HG02981 (cell line): ENCODE measurements around the gene AGBL4.

Experiments
- ATAC-seq: cut with Tn5 transposase; IDR thresholded peaks from one replicate; pipeline ENCODE4 v1.9.1; 2021; ENCODE audit warnings: mild to moderate bottlenecking, moderate library complexity; ENCODE audit not compliant: unreplicated experiment

The AGBL4 gene

DNA sequence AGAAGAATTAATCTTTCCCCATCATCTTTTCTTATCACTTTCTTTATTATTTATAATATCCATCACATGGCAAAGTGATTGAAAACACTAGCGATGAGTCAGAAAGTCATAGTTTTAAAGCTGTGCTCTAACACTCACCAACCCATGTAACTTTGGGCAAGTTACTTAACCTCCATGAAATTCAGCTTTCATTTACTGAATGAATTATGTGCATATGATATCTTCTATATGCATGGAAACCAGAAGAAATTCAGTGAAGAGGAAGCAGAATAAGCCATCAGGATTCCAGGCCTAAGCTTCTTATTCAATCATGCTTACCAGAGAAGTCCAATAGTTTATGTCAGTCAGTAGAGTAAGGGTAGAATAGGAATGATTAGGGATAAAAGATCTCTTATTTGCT lies 300.1 kb downstream of the AGBL4 start:
- no peak for ATAC-seq

DNA sequence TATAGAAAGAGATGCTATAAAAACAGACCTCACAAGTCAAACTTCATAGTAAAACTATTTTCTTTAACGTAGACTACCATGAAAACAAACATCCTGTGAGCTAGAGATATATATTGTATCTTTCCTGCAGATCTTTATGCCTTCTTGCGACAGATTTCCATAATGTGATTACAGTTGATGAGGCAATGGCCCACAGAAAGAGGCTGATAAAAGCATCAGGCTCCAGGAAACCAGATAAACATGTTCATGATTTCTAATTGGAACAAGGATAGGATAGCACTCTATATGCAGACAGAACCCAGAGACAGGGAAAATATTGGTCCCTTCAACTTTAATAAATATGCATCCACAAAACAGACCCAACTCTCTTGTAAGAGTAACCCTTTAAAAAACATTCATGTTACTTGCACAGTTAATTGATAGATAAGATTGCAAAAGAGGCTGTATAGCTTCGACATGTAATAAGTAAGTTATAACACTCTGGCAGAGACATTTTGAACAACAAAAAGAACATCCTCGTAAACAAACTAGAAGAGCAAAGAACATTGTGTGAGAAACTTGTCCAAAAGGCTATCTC lies 329.4 kb downstream of the AGBL4 start:
- no peak for ATAC-seq

DNA sequence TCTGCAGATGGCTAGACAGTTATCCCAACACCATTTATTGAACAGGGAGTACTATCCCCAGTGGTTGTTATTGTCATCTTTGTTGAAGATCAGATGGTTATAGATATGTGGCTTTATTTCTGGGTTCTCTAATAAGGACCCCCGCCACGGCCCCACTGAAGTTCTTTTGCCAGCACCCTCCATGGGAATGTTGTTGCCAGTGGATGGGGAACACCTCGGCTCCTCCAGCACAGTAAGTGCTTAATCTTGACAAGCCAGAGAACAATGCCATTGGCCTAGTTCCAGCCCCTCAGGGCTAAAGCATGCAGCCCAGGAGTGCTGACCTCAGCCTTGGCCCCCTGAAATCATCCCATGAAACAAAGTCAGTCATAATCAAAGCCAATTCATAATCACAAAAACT lies 337.6 kb downstream of the AGBL4 start:
- no peak for ATAC-seq

DNA sequence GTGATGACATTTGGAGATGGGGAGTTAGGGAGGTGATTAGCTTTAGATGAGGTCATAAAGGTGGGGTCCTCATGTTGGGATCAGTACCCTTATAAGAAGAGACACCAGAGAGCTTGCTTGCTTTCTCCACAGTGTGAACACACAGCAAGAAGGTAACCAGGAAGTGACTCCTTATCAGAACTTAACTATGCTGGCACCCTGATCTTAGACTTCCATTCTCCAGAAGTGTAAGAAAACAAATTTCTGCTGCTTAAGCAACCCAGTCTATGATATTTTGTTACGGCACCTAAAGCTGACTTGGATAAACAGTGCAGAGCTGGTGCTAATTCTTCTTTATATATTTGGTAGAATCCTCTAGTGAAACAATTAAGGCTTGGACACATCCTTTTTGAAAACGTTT lies 346.0 kb downstream of the AGBL4 start:
- no peak for ATAC-seq

DNA sequence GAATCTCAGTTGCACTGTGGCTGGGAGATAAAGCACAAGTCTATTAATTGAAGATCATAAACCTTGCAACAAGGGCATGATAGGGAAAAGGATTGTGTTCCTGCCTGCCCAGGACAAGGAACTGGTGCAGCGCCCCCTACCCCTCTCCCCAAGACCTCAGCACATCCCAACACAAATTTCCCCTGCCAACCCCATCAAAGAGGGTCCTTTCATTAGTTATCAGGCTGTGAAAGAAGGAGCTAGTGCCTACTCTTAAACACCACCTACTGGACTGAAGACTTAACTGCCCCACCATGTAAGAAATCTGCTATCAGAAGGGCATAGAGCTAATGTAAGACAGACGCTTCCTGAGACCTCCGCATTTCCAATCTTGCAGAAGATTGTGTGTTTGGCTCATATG lies 372.6 kb downstream of the AGBL4 start:
- no peak for ATAC-seq

DNA sequence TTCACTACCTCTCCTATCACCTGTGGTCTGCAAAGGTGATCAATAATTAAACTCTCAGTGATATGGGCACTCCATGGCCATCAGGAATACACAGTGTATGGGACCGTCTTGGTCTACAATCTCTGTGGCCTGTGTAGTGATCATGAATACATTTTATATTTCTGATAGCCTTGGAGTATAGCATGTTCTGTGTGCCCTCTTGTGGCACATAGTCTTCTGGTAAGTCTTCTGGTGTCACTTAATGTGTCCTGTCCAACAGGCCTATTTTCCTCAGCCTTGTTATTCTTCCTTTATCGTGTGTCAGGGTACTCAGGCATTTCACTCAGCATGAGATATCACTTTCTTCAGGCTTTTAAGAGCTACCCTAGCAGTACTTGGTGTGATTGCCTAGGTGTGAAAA lies 393.6 kb downstream of the AGBL4 start:
- no peak for ATAC-seq

DNA sequence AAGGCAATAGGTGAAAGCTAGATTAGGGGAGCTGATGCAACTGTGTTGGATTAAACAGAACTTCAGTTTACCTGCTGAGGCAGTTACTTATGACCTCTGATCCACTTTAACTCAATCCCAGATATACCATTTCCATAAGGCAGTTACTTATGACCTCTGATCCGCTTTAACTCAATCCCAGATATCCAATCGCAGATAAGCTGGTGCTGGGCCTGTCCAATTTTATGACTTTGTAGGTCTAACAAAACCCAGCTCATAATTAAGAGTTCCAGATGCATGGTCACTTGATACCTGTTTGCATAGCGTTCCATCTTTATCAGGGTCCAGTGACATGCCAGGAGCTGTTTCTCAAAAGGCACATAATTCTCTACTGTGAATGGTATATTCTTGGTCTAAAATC lies 396.0 kb downstream of the AGBL4 start:
- no peak for ATAC-seq

DNA sequence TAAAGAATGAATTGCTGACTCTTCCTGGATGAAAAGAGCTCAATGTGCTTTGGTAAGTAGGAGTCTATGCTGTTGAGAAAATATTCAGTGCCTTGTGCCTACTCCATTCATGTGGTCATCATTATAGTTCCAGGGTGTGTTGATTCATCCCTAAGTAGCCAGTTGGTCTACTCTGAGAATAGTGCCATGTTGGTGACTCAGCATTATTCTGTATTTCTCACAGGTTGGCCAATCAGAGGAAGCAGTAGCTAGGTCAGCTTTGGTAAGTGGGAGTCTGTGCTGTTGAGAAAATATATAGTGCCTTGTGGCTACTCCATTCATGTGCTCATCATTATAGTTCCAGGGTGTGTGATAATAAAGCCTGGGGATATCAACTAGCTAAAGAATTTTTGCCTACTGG lies 397.3 kb downstream of the AGBL4 start:
- no peak for ATAC-seq

DNA sequence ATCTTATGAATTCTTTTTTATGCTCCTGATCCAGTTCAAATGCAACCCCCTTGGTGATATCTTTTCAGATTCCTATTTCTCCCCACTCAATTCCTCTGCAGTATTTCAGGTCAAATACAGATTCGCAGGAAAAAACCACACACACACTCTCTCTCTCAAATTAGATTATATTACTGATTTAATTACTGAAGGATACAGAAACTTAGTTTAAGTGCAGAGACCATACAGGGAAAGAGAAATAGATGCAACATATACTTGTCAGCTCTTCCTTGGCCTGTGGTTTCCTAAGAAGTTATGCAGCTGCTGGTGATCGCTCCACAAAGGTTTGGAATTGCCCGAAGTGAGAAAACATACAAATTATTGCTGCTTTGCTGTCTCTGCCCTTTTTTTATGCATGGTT lies 400.9 kb downstream of the AGBL4 start:
- ATAC-seq, result no peak

DNA sequence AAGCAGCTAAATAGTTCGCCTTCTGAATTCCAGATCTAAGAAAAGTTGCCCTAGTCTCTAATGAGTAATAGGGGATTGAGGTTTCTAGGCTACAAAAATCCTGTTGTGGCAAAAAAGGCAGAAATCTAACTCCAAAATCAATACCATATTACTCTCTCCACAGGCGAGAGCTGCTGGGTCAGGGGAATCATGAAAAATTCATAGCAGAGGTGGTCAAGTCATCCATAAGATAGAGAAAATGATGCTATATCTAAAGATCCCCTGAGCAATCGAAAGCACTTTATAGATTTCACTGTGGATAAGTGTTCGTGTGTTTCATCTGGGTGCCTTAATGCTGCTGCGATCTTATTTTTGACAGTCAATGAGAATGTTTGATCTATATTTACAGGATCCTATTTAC lies 417.7 kb downstream of the AGBL4 start:
- ATAC-seq, result no peak

DNA sequence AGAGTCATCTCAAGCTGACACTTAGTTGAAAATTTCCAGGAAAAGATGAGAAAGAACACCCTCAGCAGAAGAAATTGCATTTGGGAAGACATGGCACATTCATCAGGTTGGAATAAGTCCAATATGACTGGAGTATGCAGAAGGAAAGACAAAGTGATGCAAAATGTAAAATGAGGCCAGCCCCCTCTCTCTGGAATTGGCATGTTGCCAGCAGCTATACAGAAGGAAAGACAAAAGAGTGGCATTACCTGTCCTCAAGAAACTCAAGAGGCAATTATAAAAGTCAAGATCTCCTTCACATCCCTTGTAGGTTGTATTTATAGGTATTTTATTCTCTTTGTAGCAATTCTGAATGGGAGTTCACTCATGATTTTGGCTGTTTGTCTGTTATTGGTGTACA lies 426.3 kb downstream of the AGBL4 start:
- ATAC-seq, result no peak

DNA sequence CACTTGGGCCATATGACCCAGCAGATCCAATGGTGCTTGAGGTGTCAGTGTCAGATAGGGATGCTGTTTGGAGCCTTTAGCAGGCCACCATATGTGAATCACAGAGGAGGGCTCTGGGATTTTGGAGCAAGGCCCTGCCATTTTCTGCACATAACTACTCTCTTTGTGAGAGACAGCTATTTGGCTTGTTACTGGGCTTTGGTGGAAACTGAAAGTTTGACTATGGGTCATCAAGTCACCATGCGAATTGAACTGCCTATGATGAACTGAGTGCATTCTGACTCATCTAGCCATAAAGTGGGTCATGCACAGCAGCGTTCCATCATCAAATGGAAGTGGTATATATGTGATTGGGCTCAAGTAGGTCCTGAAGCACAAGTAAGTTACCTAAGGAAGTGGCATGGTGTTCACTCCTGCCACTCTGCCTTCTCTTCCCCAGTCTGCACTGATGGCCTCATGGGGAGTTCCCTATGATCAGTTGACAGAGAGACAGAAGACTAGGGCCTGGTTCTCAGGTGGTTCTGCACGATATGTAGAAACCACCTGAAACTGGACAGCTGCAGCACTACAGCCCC lies 447.3 kb downstream of the AGBL4 start:
- ATAC-seq, result no peak

DNA sequence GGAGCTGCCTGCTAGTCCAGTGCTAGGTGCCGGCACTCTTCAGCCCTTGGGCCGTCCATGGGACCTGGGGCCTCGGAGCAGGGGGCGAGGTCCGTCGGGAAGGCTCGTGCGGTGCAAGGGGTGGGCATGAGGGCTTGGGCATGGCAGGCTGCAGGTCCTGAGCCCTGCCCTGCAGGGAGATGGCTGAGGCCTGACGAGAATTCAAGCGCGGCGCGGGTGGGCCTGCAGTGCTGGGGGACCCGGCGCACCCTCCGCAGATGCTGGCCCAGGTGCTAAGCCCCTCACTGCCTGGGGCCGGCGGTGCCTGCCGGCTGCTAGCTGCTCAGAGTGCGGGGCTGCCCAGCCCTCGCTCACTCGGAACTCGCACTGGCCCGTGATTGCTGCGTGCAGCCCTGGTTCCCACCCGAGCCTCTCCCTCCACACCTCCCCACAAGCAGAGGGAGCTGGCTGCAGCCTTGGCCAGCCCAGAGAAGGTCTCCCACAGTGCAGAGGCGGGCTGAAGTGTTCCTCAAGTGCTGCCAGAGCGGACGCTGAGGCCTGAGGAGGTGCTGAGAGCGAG lies 467.0 kb downstream of the AGBL4 start:
- no peak for ATAC-seq

DNA sequence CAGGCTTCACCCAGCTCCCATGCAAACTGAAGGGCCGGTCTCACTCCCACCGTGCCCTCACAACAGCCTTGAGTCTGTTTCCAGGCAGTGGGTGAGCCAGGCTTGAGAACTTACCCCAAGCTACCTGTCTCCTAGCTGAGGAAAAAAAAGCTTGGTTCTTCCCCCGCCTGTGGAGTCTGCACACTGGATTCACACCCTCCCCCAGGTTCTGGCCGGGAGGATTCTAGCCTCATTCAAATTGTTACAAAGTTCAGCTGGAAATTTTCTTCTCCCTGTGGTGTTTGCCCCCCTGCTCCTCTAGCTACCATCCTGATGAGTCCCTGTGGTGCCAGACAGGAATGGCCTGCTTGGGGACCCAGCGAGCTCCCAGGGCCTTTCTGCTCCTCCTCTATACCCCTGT lies 471.7 kb downstream of the AGBL4 start:
- no peak for ATAC-seq

DNA sequence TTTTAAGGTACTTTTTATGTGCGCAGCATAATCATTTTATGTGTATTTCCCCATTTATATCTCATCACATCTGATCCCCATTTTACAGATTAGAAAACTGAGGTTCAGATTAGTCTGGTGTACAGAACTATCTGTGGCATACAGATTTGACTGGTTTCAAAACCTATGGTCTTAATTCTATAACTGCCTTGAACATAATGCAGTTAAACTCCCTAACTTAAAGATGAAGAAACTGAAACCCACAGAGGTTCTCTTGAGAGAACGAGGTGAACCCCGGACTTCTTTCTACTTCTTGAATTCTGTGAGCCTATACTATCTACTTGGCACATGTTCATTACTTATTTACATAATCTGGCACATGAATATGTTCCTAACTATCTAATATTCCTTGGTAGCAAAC lies 479.1 kb downstream of the AGBL4 start:
- no peak for ATAC-seq

DNA sequence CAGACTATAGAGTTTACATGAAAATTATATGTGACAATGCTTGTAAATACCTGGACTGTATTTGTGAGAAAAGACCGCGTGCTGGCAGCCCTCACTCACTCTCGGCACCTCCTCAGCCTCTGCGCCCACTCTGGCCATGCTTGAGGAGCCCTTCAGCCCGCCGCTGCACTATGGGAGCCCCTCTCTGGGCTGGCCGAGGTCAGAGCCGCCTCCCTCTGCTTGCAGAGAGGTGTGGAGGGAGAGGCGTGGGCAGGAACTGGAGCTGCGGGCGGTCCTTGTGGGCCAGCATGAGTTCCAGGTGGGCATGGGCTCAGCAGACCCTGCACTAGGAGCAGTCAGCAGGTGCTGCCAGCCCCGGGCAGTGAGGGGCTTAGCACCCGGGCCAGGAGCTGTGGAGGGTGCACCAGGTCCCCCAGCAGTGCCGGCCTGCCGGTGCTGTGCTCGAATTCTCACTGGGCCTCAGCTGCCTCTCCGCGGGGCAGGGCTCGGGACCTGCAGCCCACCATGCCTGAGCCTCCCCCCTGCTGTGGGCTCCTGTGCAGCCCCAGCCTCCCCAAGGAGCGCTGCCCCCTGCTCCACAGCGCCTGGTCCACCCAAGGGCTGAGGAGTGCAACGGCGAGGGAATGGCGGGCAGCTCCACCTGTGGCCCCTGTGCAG lies 482.5 kb downstream of the AGBL4 start:
- ATAC-seq, result no peak

DNA sequence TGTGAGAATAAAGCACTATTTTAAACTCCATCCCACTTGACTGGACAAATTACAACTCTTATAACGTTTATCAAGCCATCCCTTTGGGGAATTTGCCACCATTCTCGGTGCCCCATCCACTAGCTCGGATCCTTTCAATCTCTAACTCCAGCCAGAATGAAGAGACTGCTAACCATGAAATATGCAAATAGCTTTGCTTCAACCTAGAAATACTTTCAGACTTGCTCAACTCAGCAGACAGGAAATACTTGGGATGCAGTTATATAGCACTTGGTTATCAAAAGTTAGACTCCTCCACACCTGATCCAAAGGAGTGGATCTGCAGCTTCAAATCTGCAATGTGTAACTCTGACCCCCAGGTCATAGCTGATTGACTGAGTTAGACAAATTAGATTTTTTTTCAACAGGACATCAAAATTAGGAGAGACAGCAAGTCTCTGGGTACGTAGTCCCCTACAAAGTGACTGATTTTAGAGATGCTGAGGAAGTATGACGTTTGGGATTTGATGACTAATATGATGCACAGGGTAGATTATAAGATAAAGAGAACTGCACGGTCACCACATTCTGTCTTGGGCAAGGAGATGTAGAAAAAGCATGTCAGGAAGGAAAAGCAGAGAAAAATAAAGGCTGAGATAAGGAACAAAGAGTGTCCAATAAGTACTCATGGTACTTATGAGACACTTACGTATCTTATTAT lies 496.0 kb downstream of the AGBL4 start:
- ATAC-seq, result no peak

DNA sequence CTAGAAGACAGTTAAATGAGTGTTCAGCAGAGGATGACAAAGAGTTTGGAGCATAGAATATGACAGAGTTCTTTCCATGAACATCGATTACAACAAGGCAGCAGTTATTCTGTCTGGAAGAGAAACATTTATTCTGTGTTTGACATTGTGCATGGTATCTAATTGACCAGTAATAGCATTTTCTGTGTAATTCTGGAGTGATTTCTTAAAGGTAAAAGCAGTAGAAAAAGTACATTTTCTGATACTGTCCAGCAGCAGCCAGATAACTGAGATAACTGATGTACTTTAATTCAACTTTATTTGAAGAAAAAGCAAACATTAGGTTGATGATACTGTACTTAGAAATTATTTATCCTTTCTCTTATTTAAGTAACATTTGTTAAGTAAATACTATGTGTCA lies 497.1 kb downstream of the AGBL4 start:
- no peak for ATAC-seq

DNA sequence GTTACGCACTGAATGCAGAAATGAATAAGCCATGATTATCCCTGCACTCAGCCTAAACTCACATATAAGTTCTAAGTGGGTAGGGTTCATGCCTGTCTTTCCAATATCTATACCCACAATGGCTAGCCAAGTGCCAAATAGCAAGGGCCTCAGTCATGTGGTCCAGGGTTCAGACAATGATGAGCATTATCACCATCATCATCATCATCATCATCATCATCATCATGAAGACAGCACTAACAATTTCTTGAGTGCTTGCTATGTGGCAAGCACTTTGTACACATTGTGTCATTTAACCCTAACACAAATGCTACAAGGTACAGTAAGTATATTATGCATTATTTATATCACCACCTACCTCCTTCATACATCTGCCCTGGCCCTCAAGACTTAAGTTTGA lies 500.0 kb downstream of the AGBL4 start:
- ATAC-seq, result no peak

DNA sequence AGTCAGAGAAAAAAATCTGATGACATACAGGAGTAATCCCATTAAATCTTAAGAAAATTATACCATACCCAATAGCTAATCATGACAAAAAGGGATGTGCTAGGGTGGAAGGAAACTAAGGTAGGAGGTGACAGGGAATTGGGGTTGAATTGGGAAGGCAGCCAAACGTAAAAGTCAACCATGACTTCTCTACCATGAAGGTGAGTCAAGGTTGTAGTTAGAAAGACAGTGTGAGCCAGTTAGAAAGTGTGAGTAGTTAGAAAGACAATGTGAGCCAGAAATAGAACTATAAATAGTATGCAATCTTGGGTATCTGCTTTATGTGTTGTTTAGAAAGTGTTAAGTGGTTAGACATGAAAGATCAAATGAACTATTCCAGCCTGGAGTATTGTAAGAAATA lies 556.8 kb downstream of the AGBL4 start:
- ATAC-seq, result no peak

DNA sequence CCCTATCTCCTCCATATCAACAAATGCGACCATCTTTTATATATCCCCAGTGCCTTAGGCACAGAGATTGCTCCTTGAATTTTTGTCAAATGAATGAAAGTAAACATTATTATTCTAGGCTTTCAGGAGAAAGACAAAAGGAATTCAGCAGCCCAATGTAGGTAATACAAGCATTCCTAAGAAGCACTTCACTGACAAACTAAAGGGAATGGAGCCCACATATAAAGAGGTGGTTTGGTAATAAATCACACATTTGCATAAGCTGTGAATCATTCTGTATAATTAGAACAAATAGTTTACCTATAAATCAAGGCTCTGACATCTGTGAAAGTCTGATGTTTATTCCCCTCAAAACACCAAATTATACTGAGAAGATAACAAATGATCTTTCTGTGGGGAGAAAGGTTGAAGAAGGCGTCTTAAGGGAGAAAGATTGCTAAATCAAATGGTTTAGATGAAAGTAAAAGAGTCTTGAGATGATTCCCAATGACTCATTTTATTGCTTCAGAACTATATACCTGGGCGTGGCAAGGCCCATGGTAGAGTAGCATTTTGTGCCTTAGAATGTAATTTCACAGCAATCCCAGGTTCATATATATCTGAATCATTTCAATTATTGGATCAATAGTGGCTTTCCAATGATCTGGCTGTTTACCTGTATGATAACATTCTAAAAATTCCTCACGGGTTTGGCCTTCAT lies 558.1 kb downstream of the AGBL4 start:
- ATAC-seq, result no peak
